GM19035 (cell line): ENCODE measurements around the gene TF.

Source experiments
- ATAC-seq: cut with Tn5 transposase; IDR thresholded peaks from one replicate; pipeline ENCODE4 v1.9.1; 2021; ENCODE audit not compliant: unreplicated experiment

The TF gene

GRCh38 chr3:133746712-133747066 lies 496 bp downstream of the TF start:
- no peak for ATAC-seq

DNA sequence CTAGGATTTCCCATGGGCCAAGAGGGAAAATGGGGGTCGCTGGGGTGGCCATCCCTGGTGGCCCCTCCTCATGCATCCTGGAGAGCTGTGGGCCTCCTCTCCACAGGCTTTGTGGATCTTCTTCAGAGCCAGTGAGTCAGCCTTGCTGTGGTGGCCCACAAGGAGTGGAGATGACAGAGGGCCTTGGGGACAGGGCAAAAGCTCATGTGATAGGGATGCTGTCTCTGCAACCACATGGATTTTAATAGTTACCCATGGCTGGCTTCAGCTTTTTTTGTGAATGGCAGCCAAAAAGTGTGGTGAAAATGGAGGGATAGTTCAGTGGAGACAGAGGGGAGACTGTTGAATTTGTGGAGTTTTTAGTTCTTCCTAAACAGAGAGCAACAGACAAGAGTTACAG lies 1.2 kb downstream of the TF start:
- no peak for ATAC-seq

DNA sequence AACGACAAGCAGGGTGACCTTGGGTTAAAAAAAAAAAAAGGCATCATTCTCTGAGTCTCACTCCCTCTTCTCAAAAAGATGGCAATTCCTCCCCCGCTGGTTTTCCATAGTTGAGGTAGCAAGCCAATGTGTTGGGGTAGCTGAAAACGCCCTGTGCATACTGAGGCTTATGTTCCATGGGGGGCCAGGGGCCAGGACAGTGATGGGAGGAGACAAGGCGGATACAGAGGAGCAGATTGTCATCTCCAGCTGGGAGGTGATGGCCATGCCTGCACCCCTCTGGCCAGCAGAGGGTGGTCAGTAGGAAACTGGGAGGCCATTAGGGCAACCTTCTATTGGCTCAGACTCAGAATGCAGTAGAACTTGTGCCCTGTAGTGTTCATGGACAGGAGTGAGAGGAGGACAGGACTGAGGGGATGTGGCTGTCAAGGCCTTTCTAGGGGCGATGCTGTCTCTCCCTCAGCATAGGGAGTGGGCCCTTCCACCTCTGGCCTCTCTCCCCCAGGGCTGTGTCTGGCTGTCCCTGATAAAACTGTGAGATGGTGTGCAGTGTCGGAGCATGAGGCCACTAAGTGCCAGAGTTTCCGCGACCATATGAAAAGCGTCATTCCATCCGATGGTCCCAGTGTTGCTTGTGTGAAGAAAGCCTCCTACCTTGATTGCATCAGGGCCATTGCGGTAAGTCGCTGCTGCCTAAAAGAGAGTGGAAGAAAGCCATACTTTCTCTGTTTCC lies 1.9 kb downstream of the TF start:
- ATAC-seq: no peak

- no peak for ATAC-seq
Observed at GRCh38 chr3:133749427-133750258, 3.5 kb downstream of the TF start.

- ATAC-seq: no peak
Observed at GRCh38 chr3:133750259-133750656, 4.1 kb downstream of the TF start.

- ATAC-seq: no peak
Observed at GRCh38 chr3:133753107-133753778, 7.0 kb downstream of the TF start.

DNA sequence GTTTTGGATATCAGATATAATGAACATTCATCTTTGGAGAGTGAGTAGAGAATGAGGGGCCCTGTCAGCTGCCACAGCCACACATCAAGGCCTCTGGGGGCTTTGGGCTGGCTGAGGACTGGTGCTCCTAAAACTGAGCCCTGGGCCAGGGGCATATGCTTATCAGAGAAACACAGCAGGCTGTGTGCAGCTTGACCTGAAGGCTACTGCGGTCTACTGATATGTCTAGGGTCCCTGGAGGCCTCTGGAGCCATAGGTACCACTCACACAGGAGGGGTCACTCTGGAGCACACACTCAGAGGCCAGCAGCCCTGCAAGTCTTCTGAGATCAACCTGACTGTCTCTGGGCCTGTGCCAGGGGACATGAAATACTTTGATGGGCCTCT lies 7.6 kb downstream of the TF start:
- no peak for ATAC-seq

GRCh38 chr3:133754455-133754854 lies 8.3 kb downstream of the TF start:
- ATAC-seq: no peak

DNA sequence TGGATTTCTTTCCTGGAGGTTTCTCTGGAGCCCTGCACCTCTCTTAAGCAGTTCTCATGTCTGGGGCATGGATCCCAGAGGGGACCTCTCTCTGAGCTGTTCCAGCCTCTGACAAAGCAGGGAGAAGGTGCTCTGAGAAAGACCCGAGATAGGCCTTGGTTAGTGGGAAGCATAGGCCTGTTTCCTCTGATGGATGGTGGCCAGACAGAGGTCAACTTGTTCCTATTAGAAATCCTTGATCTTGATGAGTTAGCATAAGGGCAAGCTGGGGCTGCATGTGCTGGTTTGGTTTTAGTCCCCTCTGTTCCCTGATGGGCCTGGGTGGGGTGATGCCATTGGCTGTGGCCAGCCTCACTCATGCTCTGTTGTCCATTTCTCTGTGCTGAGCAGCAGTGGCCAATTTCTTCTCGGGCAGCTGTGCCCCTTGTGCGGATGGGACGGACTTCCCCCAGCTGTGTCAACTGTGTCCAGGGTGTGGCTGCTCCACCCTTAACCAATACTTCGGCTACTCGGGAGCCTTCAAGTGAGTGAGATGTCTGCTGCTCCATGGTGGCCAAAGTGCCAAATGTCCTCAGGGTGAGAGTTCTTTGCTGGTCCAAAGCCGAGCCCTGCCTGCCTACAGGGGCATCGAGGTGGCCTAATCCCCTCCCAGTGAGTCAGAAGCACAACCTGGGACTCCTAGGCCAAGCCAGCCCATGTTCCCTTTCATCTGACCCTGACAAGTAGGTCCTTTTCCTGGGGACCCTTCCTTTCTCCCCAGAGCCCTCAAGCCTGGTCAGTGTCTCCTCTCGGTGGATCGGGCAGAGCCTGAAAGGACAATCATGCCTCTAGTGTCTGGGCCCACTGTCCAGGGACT lies 9.0 kb downstream of the TF start:
- no peak for ATAC-seq

DNA sequence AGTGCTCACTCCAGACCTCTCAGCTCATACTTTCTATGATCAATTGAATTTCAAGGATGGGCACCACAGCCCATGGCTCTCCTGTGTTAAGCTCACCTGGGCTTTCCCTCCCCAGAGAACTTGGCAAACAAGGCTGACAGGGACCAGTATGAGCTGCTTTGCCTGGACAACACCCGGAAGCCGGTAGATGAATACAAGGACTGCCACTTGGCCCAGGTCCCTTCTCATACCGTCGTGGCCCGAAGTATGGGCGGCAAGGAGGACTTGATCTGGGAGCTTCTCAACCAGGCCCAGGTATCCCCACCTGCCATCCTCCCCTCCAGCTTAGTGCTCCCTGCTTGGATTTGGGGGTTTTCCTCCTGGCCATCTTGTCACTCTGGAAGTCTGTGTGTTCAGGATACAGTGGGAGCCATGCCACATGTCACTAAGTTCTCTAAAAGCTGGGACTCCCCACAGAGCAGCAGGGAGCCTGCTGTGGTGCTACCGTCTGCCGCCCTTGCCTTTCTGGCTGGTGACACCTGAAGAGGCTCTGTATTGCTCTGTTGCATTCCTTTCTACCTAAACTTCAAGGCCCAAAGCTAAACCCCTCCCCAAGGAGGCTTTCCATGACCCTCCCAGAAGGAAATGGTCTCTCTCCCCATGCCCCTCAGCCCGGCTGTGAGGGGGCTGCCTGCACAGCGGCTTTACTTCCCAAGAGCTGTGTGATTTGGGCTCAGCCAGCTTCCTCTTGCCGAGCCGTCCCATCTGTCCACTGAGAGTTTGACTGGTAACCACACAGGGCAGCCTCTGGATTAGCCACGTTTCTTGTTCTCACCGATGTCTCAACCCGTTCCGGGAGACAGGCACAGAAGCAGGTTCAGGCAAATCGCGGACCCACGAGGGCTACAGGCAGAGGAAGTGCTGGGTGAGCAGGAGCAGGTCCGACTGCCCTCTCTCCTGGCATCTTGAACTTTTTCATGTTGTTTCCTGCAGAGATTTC lies 10.8 kb downstream of the TF start:
- no peak for ATAC-seq

GRCh38 chr3:133757701-133758567 lies 11.7 kb downstream of the TF start:
- no peak for ATAC-seq

DNA sequence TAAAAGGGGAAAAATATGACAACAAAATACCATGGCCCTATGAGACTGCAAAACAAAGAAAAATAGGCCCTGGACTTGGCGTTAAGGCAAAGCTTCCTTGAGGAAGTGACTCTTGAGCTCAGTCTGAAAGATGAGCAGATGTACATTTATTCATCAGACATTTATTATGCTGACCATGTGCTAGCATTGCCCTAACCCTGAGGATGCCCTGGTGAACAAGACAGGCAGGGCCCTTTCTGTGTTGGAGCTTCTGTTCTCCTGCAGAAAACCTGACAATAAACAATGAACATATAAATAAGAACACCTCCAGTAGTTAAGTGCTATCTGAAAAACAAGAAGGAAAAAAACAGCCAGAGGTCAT lies 12.4 kb downstream of the TF start:
- ATAC-seq: no peak

- no peak for ATAC-seq
Observed at GRCh38 chr3:133758964-133759739, 13.0 kb downstream of the TF start.

DNA sequence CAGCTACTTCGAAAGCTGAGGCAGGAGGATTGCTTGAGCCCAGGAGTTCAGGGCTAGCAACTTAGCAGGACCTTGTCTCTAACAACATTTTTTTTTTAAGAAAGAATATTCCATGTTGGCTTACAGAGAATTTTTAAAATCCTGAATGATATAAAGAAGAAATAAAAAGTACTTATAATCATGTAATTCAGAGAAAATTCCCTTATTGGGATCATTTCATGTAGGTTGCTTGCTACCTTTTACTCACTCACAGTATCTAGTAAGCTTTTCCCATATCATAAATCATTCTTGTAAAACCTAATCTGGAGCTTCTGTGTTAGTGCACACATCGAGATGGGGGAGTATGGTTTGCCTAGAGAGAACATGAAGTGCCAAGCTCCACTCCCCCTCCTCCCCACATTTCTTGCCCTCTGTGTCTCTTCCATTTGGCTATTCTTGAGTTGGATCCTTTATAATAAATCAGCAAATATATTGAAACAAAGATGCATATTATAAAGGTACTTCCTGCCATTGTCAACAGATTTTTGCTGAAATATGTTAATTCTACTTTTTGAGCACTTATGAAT lies 13.6 kb downstream of the TF start:
- no peak for ATAC-seq

DNA sequence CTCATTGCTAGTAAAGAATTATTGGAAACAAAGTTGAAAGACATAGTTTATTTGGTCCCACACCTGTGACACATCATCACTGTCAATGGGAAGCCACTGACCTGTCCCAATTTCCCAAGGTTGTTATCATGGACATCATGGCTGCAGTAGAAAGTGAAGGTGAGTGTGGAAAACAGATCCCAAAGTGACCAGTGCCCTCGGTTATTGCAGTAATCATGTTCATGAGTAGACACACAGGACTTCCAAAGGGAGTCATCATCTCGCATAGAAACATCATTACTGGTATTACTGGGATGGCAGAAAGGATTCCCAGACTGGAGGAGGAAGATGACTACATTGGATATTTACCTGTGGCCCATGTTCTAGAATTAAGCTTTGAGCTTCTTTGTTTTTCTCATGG lies 14.7 kb downstream of the TF start:
- ATAC-seq: no peak

DNA sequence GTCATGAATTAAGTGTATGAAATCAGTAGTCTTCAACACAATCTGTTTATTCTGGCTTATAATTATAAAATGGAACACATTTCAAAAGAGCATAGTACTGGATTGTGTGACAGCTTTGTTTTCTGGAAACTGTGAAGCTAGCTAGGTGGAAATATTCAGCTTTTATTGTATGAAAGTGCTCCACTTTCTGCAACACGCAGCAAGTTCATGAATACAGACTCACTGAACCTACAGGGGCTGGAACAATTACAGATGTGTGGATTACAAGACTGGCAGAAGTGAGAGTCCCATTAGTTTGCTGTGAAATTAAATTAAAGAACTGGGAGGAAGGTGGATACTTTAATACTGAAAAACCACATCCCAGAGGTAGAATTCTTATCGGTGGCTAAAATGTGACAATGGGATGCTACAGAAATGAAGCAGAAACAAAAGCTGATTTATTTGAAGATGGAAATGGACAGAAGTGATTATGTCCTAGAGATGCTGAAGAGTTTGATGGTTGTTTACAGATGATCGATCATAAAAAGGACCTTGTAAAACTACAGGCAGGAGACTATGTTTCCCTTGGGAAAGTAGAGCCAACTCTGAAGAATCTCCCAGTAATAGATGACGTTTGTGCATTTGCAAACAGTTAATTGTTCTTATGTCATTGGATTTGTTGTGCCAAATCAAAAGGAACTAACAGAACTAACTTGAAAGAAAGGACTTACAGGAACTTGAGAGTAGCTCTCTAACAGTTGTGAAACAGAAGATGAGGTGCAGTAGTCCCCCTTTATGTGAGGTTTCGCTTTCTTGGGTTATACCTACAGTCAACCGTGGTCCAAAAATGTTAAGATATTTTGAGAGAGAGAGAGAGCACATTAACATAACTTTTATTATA lies 15.7 kb downstream of the TF start:
- no peak for ATAC-seq

- no peak for ATAC-seq
Observed at GRCh38 chr3:133762539-133762938, 16.3 kb downstream of the TF start.
